ENCODE results near the gene MCCD1. TPM values are rescaled to one million over a fixed set of nuclear protein-coding genes. Genes with fewer than 3 reads are reported as not detected.

Gene MCCD1
- total RNA-seq, 2 experiments from 2014 or later = not detected

GRCh38 chr6:31577579-31577966, 48.8 kb downstream of the MCCD1 start:
- CTCF ChIA-PET = interaction anchor here (1.0 to 16.9 kb wide), 6 partner anchors 9 to 84 kb away, joined by 3 to 353 read pairs (median 6); partner anchors contain the start of genes ATP6V1G2, LST1, NCR3 and NFKBIL1
- peaks cover 68% of the 10 kb centered on the region for H3K36me3 Mint-ChIP-seq (ENCODE audit: low read depth)

GRCh38 chr6:31578184-31579118, 49.7 kb downstream of the MCCD1 start:
- Histone ChIP-seq H3K4me3 (ENCODE audit: low read length) (peak overlapping the region; percentile 97), H3K9me3 (ENCODE audit: control insufficient read depth in 1 of 2, insufficient read depth in 1 of 2, low read length in 2 of 2) (no peaks in the 10 kb centered on the region), H3K27me3 (ENCODE audit: control insufficient read depth in 1 of 2, insufficient read depth in 2 of 2, low read length in 2 of 2) (no peaks in the 10 kb centered on the region), H3K27ac (ENCODE audit: low read depth in 1 of 2, low read length in 2 of 2) (peak overlapping the region; percentile 74 to 95), H3K36me3 (ENCODE audit: insufficient read depth, low read length) (peaks cover 41% of the 10 kb centered on the region), H3K4me1 (ENCODE audit: insufficient read depth, low read length) (peaks cover 81% of the 10 kb centered on the region)
- no peak for TF ChIP-seq CTCF (IDR thresholded peaks at IDR 0.05)
- intact Hi-C loops (cut with DNase I, micrococcal nuclease) = no loop called here
- Mint-ChIP-seq H3K27me3 (no peaks in the 10 kb centered on the region), H3K9me3 (no peaks in the 10 kb centered on the region), H3K4me1 (ENCODE audit: low read depth) (peaks cover 85% of the 10 kb centered on the region), H3K36me3 (ENCODE audit: low read depth) (peaks cover 71% of the 10 kb centered on the region), H3K4me3 (peak overlapping the region; percentile 88), H3K27ac (peak overlapping the region; percentile 85)
- DNase-seq (no peak), ATAC-seq (ENCODE audit: poor library complexity) (no peak)
- CTCF ChIA-PET = interaction anchor here (1.4 to 16.9 kb wide), 4 partner anchors 9 to 29 kb away, joined by 7 to 353 read pairs (median 104); partner anchors contain the start of genes ATP6V1G2, NCR3 and NFKBIL1
- POLR2A ChIA-PET = interaction anchor here (1.6 to 34.9 kb wide), 5 partner anchors 7 to 74 kb away, joined by 5 to 1160 read pairs (median 220); partner anchors contain the start of genes ATP6V1G2, BAG6, DDX39B and LST1

More at GRCh38 chr6:31577579-31577966, 48.8 kb downstream of the MCCD1 start:
- peak overlapping the region; percentile 84 to 87 for H3K27ac ChIP-seq (ENCODE audit: low read depth in 1 of 2, low read length in 2 of 2)
- Mint-ChIP-seq H3K9me3 (no peaks in the 10 kb centered on the region), H3K27me3 (no peaks in the 10 kb centered on the region), H3K27ac (peak overlapping the region; percentile 95), H3K4me1 (ENCODE audit: low read depth) (peaks cover 86% of the 10 kb centered on the region), H3K4me3 (peak overlapping the region; percentile 95)
- H3K4me3 ChIP-seq (ENCODE audit: low read length) = peak overlapping the region; percentile 75
- no peak for TF ChIP-seq CTCF (IDR thresholded peaks at IDR 0.05)
- no peaks in the 10 kb centered on the region for H3K27me3 ChIP-seq (ENCODE audit: control insufficient read depth in 1 of 2, insufficient read depth in 2 of 2, low read length in 2 of 2)
- H3K4me1 ChIP-seq (ENCODE audit: insufficient read depth, low read length) = peaks cover 81% of the 10 kb centered on the region
- H3K36me3 ChIP-seq (ENCODE audit: insufficient read depth, low read length) = peaks cover 41% of the 10 kb centered on the region
- DNase-seq (no peak), ATAC-seq (ENCODE audit: poor library complexity) (no peak)
- POLR2A ChIA-PET = interaction anchor here (0.9 to 34.9 kb wide), 7 partner anchors 6 to 75 kb away, joined by 3 to 1160 read pairs (median 42); partner anchors contain the start of genes ATP6V1G2, BAG6, DDX39B and LST1
- no peaks in the 10 kb centered on the region for H3K9me3 ChIP-seq (ENCODE audit: control insufficient read depth in 1 of 2, insufficient read depth in 1 of 2, low read length in 2 of 2)
- intact Hi-C loops (cut with DNase I, micrococcal nuclease) = loop anchor here in 1 of 2 experiments (2.0 kb wide), 1 partner anchor 15 kb away; no protein-coding TSS in a partner anchor

GRCh38 chr6:31579119-31579505, 50.4 kb downstream of the MCCD1 start:
- no peaks in the 10 kb centered on the region for H3K9me3 Mint-ChIP-seq

More at GRCh38 chr6:31579119-31579505, 50.4 kb downstream of the MCCD1 start:
- ChIA-PET POLR2A (interaction anchor here (1.6 to 34.9 kb wide), 5 partner anchors 7 to 73 kb away, joined by 5 to 1160 read pairs (median 220); partner anchors contain the start of genes ATP6V1G2, BAG6, DDX39B and LST1), CTCF (interaction anchor here (3.6 to 16.9 kb wide), 3 partner anchors 10 to 30 kb away, joined by 38 to 353 read pairs (median 169); partner anchors contain the start of genes ATP6V1G2, NCR3 and NFKBIL1)
- Histone ChIP-seq H3K27ac (ENCODE audit: low read depth in 1 of 2, low read length in 2 of 2) (peak overlapping the region; percentile 74 to 95), H3K9me3 (ENCODE audit: control insufficient read depth in 1 of 2, insufficient read depth in 1 of 2, low read length in 2 of 2) (no peaks in the 10 kb centered on the region), H3K4me1 (ENCODE audit: insufficient read depth, low read length) (peaks cover 81% of the 10 kb centered on the region), H3K4me3 (ENCODE audit: low read length) (peak overlapping the region; percentile 97), H3K36me3 (ENCODE audit: insufficient read depth, low read length) (peaks cover 41% of the 10 kb centered on the region), H3K27me3 (ENCODE audit: control insufficient read depth in 1 of 2, insufficient read depth in 2 of 2, low read length in 2 of 2) (no peaks in the 10 kb centered on the region)
- peaks cover 84% of the 10 kb centered on the region for H3K4me1 Mint-ChIP-seq (ENCODE audit: low read depth)
- DNase-seq (no peak), ATAC-seq (ENCODE audit: poor library complexity) (no peak)
- H3K27ac Mint-ChIP-seq = peak overlapping the region; percentile 85
- no peak for TF ChIP-seq CTCF (IDR thresholded peaks at IDR 0.05)
- intact Hi-C loops (cut with DNase I, micrococcal nuclease) = no loop called here
- H3K27me3 Mint-ChIP-seq = no peaks in the 10 kb centered on the region
- H3K36me3 Mint-ChIP-seq (ENCODE audit: low read depth) = peaks cover 71% of the 10 kb centered on the region
- peak overlapping the region; percentile 88 for H3K4me3 Mint-ChIP-seq

Data from CD4-positive, alpha-beta T cell (primary cell).